NCI-H2029 treated with DMSO at 0.1 percent for 48 hours (cell line): ENCODE results near the gene MFF.

Experiments
- DNase-seq: peaks from one replicate; lab custom pipeline; 2025; lab: John Stamatoyannopoulos, UW

The MFF gene

GRCh38 chr2:227324995-227325838 is at the start of gene MFF:
MFF (plus strand) TSS chr2:227325251; CDS start chr2:227330666, 5,415 bp downstream.
- DNase-seq: peak; percentile 81

- no peak for DNase-seq
Observed at GRCh38 chr2:227280895-227281294, 44.2 kb upstream of the MFF start.

GRCh38 chr2:227285741-227286236 is 39.3 kb upstream of the MFF start:
- no peak for DNase-seq

- no peak for DNase-seq
Observed at GRCh38 chr2:227287771-227288170, 37.3 kb upstream of the MFF start.

GRCh38 chr2:227292314-227292713 is 32.7 kb upstream of the MFF start:
- DNase-seq: no peak

- DNase-seq: no peak
Observed at GRCh38 chr2:227293531-227293930, 31.5 kb upstream of the MFF start.

GRCh38 chr2:227295806-227296205 is 29.2 kb upstream of the MFF start:
- DNase-seq: no peak

- DNase-seq: no peak
Observed at GRCh38 chr2:227296671-227297405, 28.2 kb upstream of the MFF start.

- no peak for DNase-seq
Observed at GRCh38 chr2:227301523-227301922, 23.5 kb upstream of the MFF start.

- no peak for DNase-seq
Observed at GRCh38 chr2:227308784-227309183, 16.3 kb upstream of the MFF start.

GRCh38 chr2:227310756-227311110 is 14.3 kb upstream of the MFF start:
- DNase-seq: no peak

- DNase-seq: no peak
Observed at GRCh38 chr2:227311861-227312506, 13.1 kb upstream of the MFF start.

GRCh38 chr2:227312579-227312978 is 12.5 kb upstream of the MFF start:
- no peak for DNase-seq

GRCh38 chr2:227313310-227313709 is 11.7 kb upstream of the MFF start:
- no peak for DNase-seq

- no peak for DNase-seq
Observed at GRCh38 chr2:227317834-227318233, 7.2 kb upstream of the MFF start.

GRCh38 chr2:227320305-227321094 is 4.6 kb upstream of the MFF start:
- no peak for DNase-seq

GRCh38 chr2:227322530-227323205 is 2.4 kb upstream of the MFF start:
- DNase-seq: no peak

- no peak for DNase-seq
Observed at GRCh38 chr2:227323818-227324217, 1.2 kb upstream of the MFF start.

GRCh38 chr2:227324642-227324994 is 433 bp upstream of the MFF start:
- peak; percentile 57 for DNase-seq

GRCh38 chr2:227325839-227326195 is 766 bp downstream of the MFF start:
- no peak for DNase-seq

- no peak for DNase-seq
Observed at GRCh38 chr2:227326783-227327182, 1.7 kb downstream of the MFF start.

GRCh38 chr2:227335713-227336112 is 10.7 kb downstream of the MFF start:
- no peak for DNase-seq
